Measurements from ENCODE around the gene ATP1A4. TPM values are rescaled to one million over a fixed set of nuclear protein-coding genes. Genes with fewer than 3 reads are reported as not detected.
A peak's percentile ranks its signal among the peaks of the same experiment; 100 is the strongest.

ATP1A4 gene
- total RNA-seq, 2 donors from 2014 or later = 0.68 to 1.1 TPM

DNA sequence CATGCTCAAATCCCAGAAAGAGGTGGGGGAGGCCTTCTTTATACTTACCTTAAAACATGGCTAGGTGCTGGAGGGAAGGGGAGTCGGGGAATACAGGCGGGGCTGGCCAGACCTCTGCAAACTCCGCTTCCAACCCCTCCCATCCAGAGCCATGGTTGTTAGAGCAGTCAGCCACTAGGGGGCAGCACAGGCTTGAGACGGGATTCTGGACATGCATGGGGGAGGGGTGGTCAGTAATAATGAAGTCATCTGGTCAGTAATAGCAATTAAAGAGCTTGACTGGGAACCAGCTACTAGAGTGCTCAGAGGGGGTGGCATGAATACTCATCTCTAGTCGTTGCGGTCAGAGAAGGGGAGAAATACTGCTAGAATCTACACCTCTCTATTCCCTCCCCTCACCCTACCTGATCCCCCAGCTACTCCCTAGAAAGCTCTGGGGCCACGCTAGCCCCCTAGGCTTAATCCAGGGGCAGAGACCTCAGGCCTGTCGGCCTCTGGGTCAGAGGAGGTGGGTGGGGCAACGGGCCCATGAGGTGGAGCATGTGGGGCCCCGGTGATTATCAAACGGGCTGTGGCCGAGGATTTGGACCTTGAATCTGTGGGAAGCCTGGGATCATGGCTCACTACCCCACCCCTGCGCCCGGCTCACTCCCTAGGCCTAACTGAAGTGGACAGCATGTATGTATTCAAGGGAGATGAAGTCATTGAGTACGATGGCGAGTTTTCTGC lies 41.9 kb downstream of the ATP1A4 start:
- peaks cover 12 to 44% of the 10 kb centered on the region in 2 donors for H3K4me1 ChIP-seq (ENCODE audit: control insufficient read depth in 1 of 2, low read depth in 2 of 2)
- DNase-seq (ENCODE audit: low spot score) = peak; percentile 80
- H3K36me3 ChIP-seq = no peaks in the 10 kb centered on the region
- H3K4me3 ChIP-seq = peak overlapping the region; percentile 48
- peak; percentile 85 for ATAC-seq (ENCODE audit: insufficient number of reproducible peaks, low FRiP score, low read depth)
- H3K27ac ChIP-seq = peak overlapping the region in 1 of 2 donors; percentile 51
- TF ChIP-seq, protein P1, sequence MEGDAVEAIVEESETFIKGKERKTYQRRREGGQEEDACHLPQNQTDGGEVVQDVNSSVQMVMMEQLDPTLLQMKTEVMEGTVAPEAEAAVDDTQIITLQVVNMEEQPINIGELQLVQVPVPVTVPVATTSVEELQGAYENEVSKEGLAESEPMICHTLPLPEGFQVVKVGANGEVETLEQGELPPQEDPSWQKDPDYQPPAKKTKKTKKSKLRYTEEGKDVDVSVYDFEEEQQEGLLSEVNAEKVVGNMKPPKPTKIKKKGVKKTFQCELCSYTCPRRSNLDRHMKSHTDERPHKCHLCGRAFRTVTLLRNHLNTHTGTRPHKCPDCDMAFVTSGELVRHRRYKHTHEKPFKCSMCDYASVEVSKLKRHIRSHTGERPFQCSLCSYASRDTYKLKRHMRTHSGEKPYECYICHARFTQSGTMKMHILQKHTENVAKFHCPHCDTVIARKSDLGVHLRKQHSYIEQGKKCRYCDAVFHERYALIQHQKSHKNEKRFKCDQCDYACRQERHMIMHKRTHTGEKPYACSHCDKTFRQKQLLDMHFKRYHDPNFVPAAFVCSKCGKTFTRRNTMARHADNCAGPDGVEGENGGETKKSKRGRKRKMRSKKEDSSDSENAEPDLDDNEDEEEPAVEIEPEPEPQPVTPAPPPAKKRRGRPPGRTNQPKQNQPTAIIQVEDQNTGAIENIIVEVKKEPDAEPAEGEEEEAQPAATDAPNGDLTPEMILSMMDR (IDR thresholded peaks at IDR 0.05) = peak; percentile 98
- H3K9me3 ChIP-seq = no peaks in the 10 kb centered on the region
- no peaks in the 10 kb centered on the region for H3K27me3 ChIP-seq (replicated peaks; ENCODE audit: insufficient read depth)

DNA sequence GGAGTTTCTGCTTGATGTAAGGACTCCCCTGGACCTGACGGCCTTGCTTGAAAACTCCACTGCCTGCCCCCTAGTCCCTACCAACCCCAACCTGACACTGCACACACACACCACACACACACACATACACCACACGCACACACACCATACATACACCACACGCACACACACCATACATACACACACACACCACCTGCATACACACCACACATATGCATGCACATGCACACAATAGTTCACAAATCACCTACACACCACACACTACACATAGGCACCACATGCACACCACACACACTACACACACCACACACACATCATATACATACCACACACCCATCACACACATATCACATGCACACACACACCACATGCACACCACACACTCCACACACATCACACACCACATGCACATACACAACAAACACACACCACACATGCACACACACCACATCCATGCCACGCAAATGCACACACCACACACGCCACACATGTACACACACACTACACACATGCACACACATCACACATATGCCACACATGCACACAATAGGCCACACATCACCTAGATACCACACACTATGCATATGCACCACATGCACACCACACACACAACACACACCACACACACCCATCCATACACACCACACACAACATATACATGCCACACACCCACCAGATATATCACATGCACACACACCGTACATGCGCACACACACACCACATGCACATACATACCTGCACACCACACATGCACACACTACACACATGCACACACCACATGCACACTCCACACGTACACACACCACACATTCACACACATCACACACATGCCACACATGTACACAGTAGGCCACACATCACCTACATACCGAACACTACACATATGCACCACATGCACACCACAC lies 42.7 kb downstream of the ATP1A4 start:
- TF ChIP-seq, protein P1 (IDR thresholded peaks at IDR 0.05) = no peak
- H3K27ac ChIP-seq = no peak overlapping the region
- DNase-seq (ENCODE audit: low spot score) = no peak
- ATAC-seq (ENCODE audit: insufficient number of reproducible peaks, low FRiP score, low read depth) = no peak
- H3K9me3 ChIP-seq = no peaks in the 10 kb centered on the region
- H3K36me3 ChIP-seq = no peaks in the 10 kb centered on the region
- no peak overlapping the region for H3K4me3 ChIP-seq
- peaks cover 12 to 42% of the 10 kb centered on the region in 2 donors for H3K4me1 ChIP-seq (ENCODE audit: control insufficient read depth in 1 of 2, low read depth in 2 of 2)
- no peaks in the 10 kb centered on the region for H3K27me3 ChIP-seq (replicated peaks; ENCODE audit: insufficient read depth)

DNA sequence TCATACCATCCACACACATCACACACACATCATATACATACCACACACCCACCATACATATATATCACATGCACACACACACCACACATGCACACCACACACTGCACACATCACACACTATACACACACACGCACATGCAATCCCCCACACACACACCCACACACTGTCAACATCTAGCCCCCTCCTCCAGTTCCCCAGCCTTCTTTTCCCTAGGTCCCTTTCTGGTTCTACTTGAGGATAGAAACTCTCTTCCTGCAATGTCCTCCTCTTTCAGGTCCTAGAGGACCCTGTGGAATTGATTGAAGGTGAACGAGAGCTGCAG lies 43.3 kb downstream of the ATP1A4 start:
- Histone ChIP-seq H3K36me3 (no peaks in the 10 kb centered on the region), H3K4me3 (no peak overlapping the region), H3K9me3 (no peaks in the 10 kb centered on the region), H3K4me1 (ENCODE audit: control insufficient read depth in 1 of 2, low read depth in 2 of 2) (peaks cover 12 to 35% of the 10 kb centered on the region in 2 donors), H3K27me3 (replicated peaks; ENCODE audit: insufficient read depth) (no peaks in the 10 kb centered on the region), H3K27ac (no peak overlapping the region)
- DNase-seq (ENCODE audit: low spot score) (no peak), ATAC-seq (ENCODE audit: insufficient number of reproducible peaks, low FRiP score, low read depth) (no peak)
- TF ChIP-seq, protein P1 (IDR thresholded peaks at IDR 0.05) = no peak

DNA sequence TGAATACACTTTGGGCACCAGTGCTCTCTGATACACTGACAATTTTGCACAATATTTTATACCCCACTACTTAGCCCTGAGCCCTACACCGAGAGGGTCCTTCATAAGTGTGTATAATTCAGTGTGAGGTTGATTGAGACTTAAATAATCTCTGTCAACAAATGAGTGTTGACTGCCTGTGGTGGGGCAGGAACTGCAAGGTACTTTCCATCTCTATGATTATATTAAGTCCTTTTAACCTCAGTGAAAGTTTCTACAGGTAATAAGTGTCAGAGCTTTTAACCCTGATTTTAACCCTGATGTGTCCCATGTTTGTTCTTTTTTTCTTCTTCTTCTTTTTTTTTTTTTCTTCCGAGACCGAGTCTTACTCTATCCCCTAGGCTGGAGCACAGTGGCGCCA lies 44.7 kb downstream of the ATP1A4 start:
- Histone ChIP-seq H3K9me3 (no peaks in the 10 kb centered on the region), H3K4me1 (ENCODE audit: control insufficient read depth in 1 of 2, low read depth in 2 of 2) (peaks cover 6 to 21% of the 10 kb centered on the region in 2 donors), H3K36me3 (no peaks in the 10 kb centered on the region), H3K27ac (no peak overlapping the region), H3K4me3 (no peak overlapping the region), H3K27me3 (replicated peaks; ENCODE audit: insufficient read depth) (no peaks in the 10 kb centered on the region)
- TF ChIP-seq, protein P1 (IDR thresholded peaks at IDR 0.05) = no peak
- ATAC-seq (ENCODE audit: insufficient number of reproducible peaks, low FRiP score, low read depth) (no peak), DNase-seq (ENCODE audit: low spot score) (no peak)

DNA sequence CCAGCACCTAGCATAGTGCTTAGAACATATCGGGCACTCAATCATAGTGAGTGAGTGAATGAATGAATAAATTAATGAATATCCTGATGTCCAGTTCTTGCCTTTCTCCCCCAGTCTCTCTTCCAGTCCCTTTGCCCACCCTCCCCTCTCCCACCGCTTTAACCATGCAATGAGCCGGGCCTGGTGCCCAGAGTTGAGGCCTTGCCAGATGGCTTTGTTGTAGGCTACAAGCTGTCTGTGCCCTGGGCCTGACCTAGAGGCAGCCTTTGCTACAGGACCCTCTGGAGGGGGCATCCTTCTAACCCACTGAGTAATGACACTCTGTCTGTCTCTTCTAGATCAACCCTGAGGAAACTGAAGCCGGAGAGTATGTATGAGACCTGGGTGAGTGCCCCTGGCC lies 45.8 kb downstream of the ATP1A4 start:
- no peak for DNase-seq (ENCODE audit: low spot score)
- no peaks in the 10 kb centered on the region for H3K27me3 ChIP-seq (replicated peaks; ENCODE audit: insufficient read depth)
- no peaks in the 10 kb centered on the region for H3K9me3 ChIP-seq
- ATAC-seq (ENCODE audit: insufficient number of reproducible peaks, low FRiP score, low read depth) = no peak
- TF ChIP-seq, protein P1 (IDR thresholded peaks at IDR 0.05) = no peak
- no peak overlapping the region for H3K4me3 ChIP-seq
- H3K27ac ChIP-seq = no peak overlapping the region
- H3K36me3 ChIP-seq = no peaks in the 10 kb centered on the region
- H3K4me1 ChIP-seq (ENCODE audit: control insufficient read depth in 1 of 2, low read depth in 2 of 2) = peaks cover 6 to 15% of the 10 kb centered on the region in 2 donors
